GM23338 (cell line): ENCODE measurements around the gene CRACR2A. TPM values are rescaled to one million over a fixed set of nuclear protein-coding genes. Genes with fewer than 3 reads are reported as not detected.

Source experiments
- ATAC-seq: fragments of 200-7000 bp; cut with Tn5 transposase; 3 replicates; pipeline ENCODE4 v1.9.1; 2020
- DNase-seq: peaks from one replicate; pipeline ENCODE4 v3.0.0-alpha.2; 2015; ENCODE audit warnings: low spot score
- H2AFZ ChIP-seq: fragments of 200-600 bp; sonication (generic); 2 replicates; pipeline ENCODE4 v1.8.0; 2016; ENCODE audit warnings: antibody characterized with exemption, mild to moderate bottlenecking, moderate library complexity
- H3F3A ChIP-seq: fragments of 200-600 bp; sonication (generic); replicated peaks from 2 replicates; pipeline ENCODE4 v1.8.0; 2017; ENCODE audit warnings: antibody characterized with exemption, mixed run types, low read depth
- H3K27ac ChIP-seq: fragments of 200-600 bp; sonication (generic); 2 replicates; pipeline ENCODE4 v1.6.1; 2016; ENCODE audit warnings: low read depth
- H3K27me3 ChIP-seq: fragments of 200-600 bp; sonication (generic); 2 replicates; pipeline ENCODE4 v1.8.0; 2016; ENCODE audit warnings: mild to moderate bottlenecking, mixed run types, moderate library complexity; ENCODE audit not compliant: insufficient read depth
- H3K36me3 ChIP-seq: fragments of 200-600 bp; sonication (generic); 2 replicates; pipeline ENCODE4 v1.8.0; 2016; ENCODE audit warnings: mild to moderate bottlenecking; ENCODE audit not compliant: insufficient read depth
- H3K4me1 ChIP-seq: fragments of 200-600 bp; sonication (generic); 2 replicates; pipeline ENCODE4 v1.8.0; 2016; ENCODE audit warnings: mild to moderate bottlenecking, moderate library complexity; ENCODE audit not compliant: insufficient read depth
- H3K4me2 ChIP-seq: fragments of 200-600 bp; sonication (generic); 2 replicates; pipeline ENCODE4 v1.7.1; 2017; ENCODE audit warnings: mixed run types
- H3K4me3 ChIP-seq: fragments of 200-600 bp; sonication (generic); 2 replicates; pipeline ENCODE4 v1.6.1; 2016; ENCODE audit warnings: mixed run types
- H3K79me2 ChIP-seq: fragments of 200-600 bp; sonication (generic); replicated peaks from 2 replicates; pipeline ENCODE4 v1.8.0; 2017; ENCODE audit warnings: mild to moderate bottlenecking; ENCODE audit not compliant: insufficient read depth
- H3K9me2 ChIP-seq: fragments of 200-600 bp; sonication (generic); 2 replicates; pipeline ENCODE4 v1.8.0; 2017; ENCODE audit not compliant: insufficient read depth
- H4K20me1 ChIP-seq: fragments of 200-600 bp; sonication (generic); replicated peaks from 2 replicates; pipeline ENCODE4 v1.8.0; 2017; ENCODE audit warnings: mild to moderate bottlenecking; ENCODE audit not compliant: insufficient read depth
- H3K27ac Mint-ChIP-seq: 2 replicates; pipeline ENCODE4 v1.8.0; 2020; ENCODE audit warnings: inconsistent platforms, mild to moderate bottlenecking, moderate library complexity, mixed read lengths
- H3K27me3 Mint-ChIP-seq: 3 replicates; pipeline ENCODE4 v1.8.0; 2022; ENCODE audit warnings: low read depth, mild to moderate bottlenecking, moderate library complexity, mixed read lengths, inconsistent platforms; ENCODE audit not compliant: insufficient read depth, poor library complexity
- H3K36me3 Mint-ChIP-seq: 3 replicates; pipeline ENCODE4 v1.8.0; 2021; ENCODE audit warnings: low read depth, mild to moderate bottlenecking, inconsistent platforms, moderate library complexity, mixed read lengths
- H3K4me1 Mint-ChIP-seq: 3 replicates; pipeline ENCODE4 v1.8.0; 2020; ENCODE audit warnings: mild to moderate bottlenecking, inconsistent platforms, mixed read lengths
- H3K4me3 Mint-ChIP-seq: 3 replicates; pipeline ENCODE4 v1.8.0; 2021; ENCODE audit warnings: moderate library complexity, mild to moderate bottlenecking, inconsistent platforms, mixed read lengths
- H3K9me3 Mint-ChIP-seq: 3 replicates; pipeline ENCODE4 v1.8.0; 2020; ENCODE audit warnings: moderate library complexity, mild to moderate bottlenecking, inconsistent platforms, mixed read lengths
- CREB1 ChIP-seq: fragments of 250-450 bp; sonication (Bioruptor Pico); IDR thresholded peaks from 2 replicates; pipeline ENCODE4 v1.5.0; 2020; ENCODE audit warnings: low read depth, mild to moderate bottlenecking, moderate library complexity
- JUNB ChIP-seq: IDR thresholded peaks from one replicate; pipeline ENCODE4 v1.6.1; 2016; ENCODE audit warnings: antibody characterized with exemption; ENCODE audit not compliant: unreplicated experiment
- NANOG ChIP-seq: IDR thresholded peaks from 2 replicates; pipeline ENCODE4 v1.6.1; 2016; ENCODE audit warnings: antibody characterized with exemption, borderline replicate concordance
- ZNF331 ChIP-seq: fragments of 250-450 bp; sonication (Bioruptor Pico); IDR thresholded peaks from 2 replicates; pipeline ENCODE4 v1.5.0; 2020; ENCODE audit warnings: low read depth, mild to moderate bottlenecking, moderate library complexity
- polyA plus RNA-seq: library from polyadenylated mRNA; unstranded; fragments of >200 nt; fragmentation: Nextera tagmentation; extraction: Ambion mirVana; gene quantifications from 2 replicates; pipeline ENCODE4 v1.2.1, GENCODE V29; 2016
- total RNA-seq: library from RNA; depleted of rRNA; stranded (reverse); fragments of >200 nt; shearing (Covaris generic); gene quantifications from 2 replicates; pipeline ENCODE4 v1.2.3, GENCODE V29; 2014
- TF ChIP-seq, protein P1 (sequence below): fragments of 250-450 bp; sonication (Bioruptor Pico); IDR thresholded peaks from 2 replicates; pipeline ENCODE4 v1.5.0; 2020; ENCODE audit warnings: mild to moderate bottlenecking, moderate library complexity

The CRACR2A gene
- total and polyA plus RNA-seq, 2 experiments from 2014 or later: 1.5 to 3.0 TPM

DNA sequence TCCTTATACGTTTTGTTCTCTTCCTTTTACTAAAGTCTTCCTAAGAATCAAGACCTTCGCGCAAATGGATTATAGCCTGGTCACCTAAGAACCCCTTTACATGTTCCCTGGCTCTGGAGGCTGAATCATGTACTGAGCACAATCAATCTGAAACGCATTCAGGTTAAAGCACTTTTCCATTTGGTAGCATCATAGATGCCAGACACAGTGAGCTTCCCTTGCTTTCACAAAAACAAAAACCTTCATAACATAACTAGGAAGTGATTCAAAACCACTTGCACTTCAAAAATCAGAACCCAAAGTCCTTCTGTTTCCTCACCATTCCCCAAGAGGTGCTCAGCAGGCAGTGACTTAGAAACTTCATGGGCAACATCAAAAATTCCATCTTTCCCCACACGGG lies 105.4 kb downstream of the CRACR2A start:
- H3K36me3 ChIP-seq: no peaks in the 10 kb centered on the region
- H3K9me2 ChIP-seq: no peaks in the 10 kb centered on the region
- H3K4me3 ChIP-seq: no peak overlapping the region
- no peak overlapping the region for H3K27ac ChIP-seq
- no peaks in the 10 kb centered on the region for H3K4me1 ChIP-seq
- H4K20me1 ChIP-seq: no peaks in the 10 kb centered on the region
- no peak for ATAC-seq
- no peak overlapping the region for H3K4me2 ChIP-seq
- no peak overlapping the region for H2AFZ ChIP-seq
- no peaks in the 10 kb centered on the region for H3F3A ChIP-seq
- H3K9me3 Mint-ChIP-seq: no peaks in the 10 kb centered on the region; the same call in 2 of the 3 replicates
- no peaks in the 10 kb centered on the region for H3K27me3 ChIP-seq
- no peak overlapping the region for H3K27ac Mint-ChIP-seq
- no peak for TF ChIP-seq CREB1 (CRISPR knock-in tag)
- no peak for TF ChIP-seq JUNB
- no peak for TF ChIP-seq NANOG
- no peak for TF ChIP-seq ZNF331 (CRISPR knock-in tag)
- TF ChIP-seq, protein P1, sequence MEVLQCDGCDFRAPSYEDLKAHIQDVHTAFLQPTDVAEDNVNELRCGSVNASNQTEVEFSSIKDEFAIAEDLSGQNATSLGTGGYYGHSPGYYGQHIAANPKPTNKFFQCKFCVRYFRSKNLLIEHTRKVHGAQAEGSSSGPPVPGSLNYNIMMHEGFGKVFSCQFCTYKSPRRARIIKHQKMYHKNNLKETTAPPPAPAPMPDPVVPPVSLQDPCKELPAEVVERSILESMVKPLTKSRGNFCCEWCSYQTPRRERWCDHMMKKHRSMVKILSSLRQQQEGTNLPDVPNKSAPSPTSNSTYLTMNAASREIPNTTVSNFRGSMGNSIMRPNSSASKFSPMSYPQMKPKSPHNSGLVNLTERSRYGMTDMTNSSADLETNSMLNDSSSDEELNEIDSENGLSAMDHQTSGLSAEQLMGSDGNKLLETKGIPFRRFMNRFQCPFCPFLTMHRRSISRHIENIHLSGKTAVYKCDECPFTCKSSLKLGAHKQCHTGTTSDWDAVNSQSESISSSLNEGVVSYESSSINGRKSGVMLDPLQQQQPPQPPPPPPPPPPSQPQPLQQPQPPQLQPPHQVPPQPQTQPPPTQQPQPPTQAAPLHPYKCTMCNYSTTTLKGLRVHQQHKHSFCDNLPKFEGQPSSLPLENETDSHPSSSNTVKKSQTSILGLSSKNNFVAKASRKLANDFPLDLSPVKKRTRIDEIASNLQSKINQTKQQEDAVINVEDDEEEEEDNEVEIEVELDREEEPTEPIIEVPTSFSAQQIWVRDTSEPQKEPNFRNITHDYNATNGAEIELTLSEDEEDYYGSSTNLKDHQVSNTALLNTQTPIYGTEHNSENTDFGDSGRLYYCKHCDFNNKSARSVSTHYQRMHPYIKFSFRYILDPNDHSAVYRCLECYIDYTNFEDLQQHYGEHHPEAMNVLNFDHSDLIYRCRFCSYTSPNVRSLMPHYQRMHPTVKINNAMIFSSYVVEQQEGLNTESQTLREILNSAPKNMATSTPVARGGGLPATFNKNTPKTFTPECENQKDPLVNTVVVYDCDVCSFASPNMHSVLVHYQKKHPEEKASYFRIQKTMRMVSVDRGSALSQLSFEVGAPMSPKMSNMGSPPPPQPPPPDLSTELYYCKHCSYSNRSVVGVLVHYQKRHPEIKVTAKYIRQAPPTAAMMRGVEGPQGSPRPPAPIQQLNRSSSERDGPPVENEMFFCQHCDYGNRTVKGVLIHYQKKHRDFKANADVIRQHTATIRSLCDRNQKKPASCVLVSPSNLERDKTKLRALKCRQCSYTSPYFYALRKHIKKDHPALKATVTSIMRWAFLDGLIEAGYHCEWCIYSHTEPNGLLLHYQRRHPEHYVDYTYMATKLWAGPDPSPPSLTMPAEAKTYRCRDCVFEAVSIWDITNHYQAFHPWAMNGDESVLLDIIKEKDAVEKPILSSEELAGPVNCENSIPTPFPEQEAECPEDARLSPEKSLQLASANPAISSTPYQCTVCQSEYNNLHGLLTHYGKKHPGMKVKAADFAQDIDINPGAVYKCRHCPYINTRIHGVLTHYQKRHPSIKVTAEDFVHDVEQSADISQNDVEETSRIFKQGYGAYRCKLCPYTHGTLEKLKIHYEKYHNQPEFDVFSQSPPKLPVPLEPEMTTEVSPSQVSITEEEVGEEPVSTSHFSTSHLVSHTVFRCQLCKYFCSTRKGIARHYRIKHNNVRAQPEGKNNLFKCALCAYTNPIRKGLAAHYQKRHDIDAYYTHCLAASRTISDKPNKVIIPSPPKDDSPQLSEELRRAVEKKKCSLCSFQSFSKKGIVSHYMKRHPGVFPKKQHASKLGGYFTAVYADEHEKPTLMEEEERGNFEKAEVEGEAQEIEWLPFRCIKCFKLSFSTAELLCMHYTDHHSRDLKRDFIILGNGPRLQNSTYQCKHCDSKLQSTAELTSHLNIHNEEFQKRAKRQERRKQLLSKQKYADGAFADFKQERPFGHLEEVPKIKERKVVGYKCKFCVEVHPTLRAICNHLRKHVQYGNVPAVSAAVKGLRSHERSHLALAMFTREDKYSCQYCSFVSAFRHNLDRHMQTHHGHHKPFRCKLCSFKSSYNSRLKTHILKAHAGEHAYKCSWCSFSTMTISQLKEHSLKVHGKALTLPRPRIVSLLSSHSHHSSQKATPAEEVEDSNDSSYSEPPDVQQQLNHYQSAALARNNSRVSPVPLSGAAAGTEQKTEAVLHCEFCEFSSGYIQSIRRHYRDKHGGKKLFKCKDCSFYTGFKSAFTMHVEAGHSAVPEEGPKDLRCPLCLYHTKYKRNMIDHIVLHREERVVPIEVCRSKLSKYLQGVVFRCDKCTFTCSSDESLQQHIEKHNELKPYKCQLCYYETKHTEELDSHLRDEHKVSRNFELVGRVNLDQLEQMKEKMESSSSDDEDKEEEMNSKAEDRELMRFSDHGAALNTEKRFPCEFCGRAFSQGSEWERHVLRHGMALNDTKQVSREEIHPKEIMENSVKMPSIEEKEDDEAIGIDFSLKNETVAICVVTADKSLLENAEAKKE: no peak
- H3K36me3 Mint-ChIP-seq: no peaks in the 10 kb centered on the region
- no peaks in the 10 kb centered on the region for H3K79me2 ChIP-seq
- H3K27me3 Mint-ChIP-seq: peaks cover 8% of the 10 kb centered on the region
- DNase-seq: no peak
- H3K4me1 Mint-ChIP-seq: peaks cover 16% of the 10 kb centered on the region; the same call in 2 of the 3 replicates
- H3K4me3 Mint-ChIP-seq: no peak overlapping the region

DNA sequence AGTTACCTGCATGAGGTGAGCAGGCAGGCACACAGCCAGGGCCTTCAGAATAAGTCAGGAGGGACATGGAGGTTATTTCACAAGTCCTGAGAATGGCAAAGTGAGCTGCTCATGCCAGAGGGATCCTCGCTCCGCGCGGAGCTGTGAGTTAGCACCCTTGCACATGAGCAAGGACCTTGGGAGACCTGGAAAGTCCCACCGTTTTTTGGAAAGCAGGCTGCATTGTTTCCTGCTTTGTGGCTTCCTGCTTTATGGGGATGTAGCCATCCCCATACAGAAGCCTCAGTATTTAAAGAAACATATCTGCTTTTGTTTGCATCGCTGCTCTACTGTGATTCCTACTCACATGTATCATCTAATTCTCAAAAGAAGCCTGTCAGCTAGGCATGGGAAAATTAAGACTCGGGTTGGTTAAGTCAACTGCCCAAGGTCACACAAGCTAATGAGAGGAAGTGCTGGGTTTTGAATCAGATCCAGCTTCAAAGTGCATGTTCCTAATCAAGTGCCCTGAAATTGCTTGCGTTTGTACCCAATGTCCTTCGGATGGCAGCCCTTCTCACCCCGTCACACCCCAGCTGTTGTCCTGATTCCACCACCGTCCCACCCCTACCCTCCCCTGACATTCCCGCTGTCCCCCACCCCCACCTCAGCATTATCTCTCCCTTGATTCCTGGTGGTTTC lies 106.2 kb downstream of the CRACR2A start:
- Mint-ChIP-seq H3K27me3 (peaks cover 8% of the 10 kb centered on the region), H3K4me1 (peaks cover 16% of the 10 kb centered on the region; the same call in 2 of the 3 replicates), H3K4me3 (no peak overlapping the region), H3K27ac (no peak overlapping the region), H3K36me3 (no peaks in the 10 kb centered on the region), H3K9me3 (no peaks in the 10 kb centered on the region; the same call in 2 of the 3 replicates)
- H3K27me3 ChIP-seq: no peaks in the 10 kb centered on the region
- DNase-seq (no peak), ATAC-seq (no peak; the same call in 2 of the 3 replicates)
- no peak overlapping the region for H3K4me3 ChIP-seq
- H3K9me2 ChIP-seq: no peaks in the 10 kb centered on the region
- TF ChIP-seq ZNF331 (CRISPR knock-in tag): no peak
- no peak overlapping the region for H3K27ac ChIP-seq
- no peaks in the 10 kb centered on the region for H3F3A ChIP-seq
- no peaks in the 10 kb centered on the region for H3K36me3 ChIP-seq
- no peaks in the 10 kb centered on the region for H3K79me2 ChIP-seq
- H2AFZ ChIP-seq: no peak overlapping the region
- no peak overlapping the region for H3K4me2 ChIP-seq
- no peaks in the 10 kb centered on the region for H4K20me1 ChIP-seq
- H3K4me1 ChIP-seq: no peaks in the 10 kb centered on the region
